Measurements from ENCODE around the gene GPI.
"Not testable (repeated sequence)": the region's sequence is repeated elsewhere in the genome, so short reads cannot be mapped to it uniquely, and the experiment has no call there.

The GPI gene

GRCh38 chr19:34370117-34370516, 5.1 kb downstream of the GPI start:
- no peak for DNase-seq

DNA sequence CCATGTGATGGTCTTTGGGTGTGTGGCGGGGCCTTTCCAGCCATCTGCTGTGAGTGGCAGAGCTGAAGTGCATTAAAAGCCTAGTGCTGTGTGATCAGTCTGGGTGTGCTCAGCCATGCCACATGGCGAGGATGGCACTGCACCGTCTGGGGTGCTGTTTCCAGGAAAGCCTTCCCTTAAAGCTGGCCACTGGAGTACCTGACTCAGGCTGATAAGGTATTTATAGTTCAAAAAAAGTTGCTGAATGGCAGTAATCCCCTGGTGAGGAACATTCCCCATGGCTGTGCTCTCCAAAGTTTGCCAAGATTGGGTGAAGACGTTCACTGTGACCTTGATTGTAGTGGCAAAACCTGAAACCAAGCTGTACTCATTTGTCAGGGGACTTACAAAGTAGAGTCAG, 6.0 kb downstream of the GPI start:
- no peak for DNase-seq

DNA sequence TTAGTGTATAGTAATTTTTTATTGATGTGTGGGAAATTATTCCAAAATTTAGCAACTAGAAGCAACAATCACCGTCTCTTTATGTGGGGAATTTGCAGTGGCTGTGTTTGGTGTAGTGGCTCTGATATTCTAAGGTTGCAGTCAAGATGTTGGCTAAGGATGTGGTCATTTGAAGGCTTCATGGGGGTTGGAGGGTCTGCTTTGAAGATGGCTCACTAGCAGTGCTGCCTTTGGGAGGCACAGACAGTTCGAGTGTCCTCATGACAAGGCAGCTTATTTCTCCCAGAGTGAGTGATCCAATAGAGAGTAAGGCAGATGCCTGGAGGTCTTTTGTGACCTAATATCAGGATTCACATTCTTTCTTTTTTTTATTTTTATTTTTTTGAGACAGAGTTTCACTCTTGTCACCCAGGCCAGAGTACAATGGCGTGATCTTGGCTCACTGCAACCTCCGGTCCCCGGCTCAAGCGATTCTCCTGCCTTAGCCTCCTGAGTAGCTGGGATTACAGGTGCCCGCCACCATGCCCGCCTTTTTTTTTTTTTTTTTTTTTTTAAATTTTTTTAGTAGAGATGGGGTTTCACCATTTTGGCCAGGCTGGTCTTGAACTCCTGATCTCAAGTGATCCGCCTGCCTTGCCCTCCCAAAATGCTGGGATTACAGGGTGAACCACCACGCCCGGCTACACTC, 8.7 kb downstream of the GPI start:
- no peak for DNase-seq

DNA sequence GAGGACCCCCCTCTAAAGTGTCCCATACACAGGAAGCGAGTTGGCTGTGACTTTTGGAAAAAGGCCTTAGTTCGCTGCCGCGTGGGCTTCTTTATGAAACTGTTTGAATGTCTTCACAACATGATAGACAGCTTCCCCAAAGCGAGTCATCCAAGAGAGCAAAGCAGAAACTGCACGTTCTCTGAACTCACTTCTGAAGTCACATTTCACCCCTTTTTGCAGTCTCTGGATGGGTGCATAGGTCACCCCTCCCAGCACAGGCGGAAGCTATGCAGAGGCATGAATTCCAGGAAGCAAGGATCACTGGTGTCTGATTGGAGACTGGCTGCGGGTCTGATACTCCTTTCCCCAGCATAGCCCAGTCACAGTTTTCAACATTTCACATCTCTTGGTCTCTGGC, 10.6 kb downstream of the GPI start:
- DNase-seq, result no peak

GRCh38 chr19:34380639-34381241, 15.7 kb downstream of the GPI start:
- DNase-seq, result no peak

DNA sequence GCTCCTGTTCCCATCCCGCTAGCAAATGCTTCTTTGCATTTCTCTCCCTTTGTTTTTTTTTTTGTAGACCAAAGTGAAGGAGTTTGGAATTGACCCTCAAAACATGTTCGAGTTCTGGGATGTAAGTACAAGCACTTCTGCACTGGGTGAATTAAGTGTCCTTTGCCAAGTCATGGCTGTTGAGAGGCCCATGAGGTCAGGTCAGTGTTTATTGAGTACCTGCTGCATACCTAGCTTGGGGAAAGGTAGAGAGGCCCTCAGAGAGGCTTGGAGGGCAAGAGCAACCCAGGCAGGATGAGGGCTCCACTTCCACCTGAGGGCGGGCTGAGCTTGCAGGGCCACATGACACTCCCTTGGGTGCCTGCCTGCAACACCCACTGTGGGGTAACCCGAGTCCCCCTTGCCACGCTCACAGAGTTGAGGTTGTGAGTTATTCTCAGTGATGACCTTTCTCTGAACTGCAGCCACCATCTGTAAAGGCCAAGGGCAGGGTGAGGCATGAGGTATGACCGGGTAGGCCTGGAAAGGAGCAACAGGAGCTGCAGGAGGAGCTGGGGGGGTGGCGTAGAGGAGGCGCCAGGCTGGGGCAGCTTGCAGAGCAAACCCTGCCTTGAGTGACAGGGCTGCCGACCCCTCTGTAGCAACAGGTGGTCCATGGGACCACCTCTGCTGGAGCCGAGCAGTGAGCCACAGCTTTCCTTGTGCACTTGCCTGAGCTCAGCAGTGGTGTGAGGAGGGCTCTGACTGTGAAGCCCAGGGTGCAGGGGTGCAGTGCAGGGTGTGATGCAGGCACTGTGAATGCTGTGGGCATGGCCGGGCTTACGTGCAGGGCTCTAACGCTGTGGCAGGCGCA, 16.6 kb downstream of the GPI start:
- no peak for DNase-seq

- DNase-seq, result no peak
These were observed 17.5 kb downstream of the GPI start for GRCh38 chr19:34382471-34382870.

DNA sequence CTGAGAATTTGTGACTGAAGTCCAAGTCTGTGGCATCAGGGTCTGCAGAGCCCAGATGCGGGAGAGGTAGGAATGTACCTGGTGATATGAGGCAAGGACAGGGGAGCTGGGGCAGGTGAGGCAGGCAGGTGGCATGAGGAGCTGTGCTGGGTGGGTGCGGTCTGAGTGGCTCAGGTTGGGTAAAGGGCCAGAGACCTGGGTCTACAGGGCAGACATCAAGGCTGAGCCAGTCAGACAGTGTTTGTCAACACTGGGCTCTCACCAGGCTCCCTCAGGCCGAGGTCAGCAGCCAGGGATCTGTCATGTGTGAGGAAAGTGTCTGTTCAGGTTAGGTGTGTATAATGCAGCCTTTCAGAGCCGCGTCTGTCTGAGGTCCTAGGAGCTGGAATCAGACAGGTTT, 18.6 kb downstream of the GPI start:
- no peak for DNase-seq

- no peak for DNase-seq
These were observed 21.8 kb downstream of the GPI start for GRCh38 chr19:34386645-34387445.

- DNase-seq, result no peak
These were observed 22.4 kb downstream of the GPI start for GRCh38 chr19:34387446-34387810.

- DNase-seq, result not testable (repeated sequence)
These were observed 23.7 kb downstream of the GPI start for GRCh38 chr19:34388745-34389144.

- no peak for DNase-seq
These were observed 26.8 kb downstream of the GPI start for GRCh38 chr19:34391813-34392212.

DNA sequence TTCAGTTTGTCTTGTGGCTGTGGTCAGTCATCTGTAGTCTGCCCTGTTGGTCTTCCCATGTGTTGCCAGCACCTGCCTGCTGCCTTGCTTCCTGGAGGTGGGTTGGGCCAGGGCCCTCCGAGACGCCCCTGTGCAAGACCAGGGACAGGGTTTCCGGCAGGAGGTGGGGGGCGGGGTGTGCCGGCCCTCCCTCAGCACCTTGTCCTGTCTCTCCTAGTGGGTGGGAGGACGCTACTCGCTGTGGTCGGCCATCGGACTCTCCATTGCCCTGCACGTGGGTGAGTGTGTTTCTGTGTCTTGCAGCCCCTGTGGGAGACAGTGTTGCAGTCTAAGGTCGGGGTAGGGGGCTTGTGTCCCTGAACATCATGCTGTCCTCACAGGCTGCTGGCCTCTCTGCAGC, 28.0 kb downstream of the GPI start:
- DNase-seq, result no peak

GRCh38 chr19:34393629-34394028, 28.6 kb downstream of the GPI start:
- no peak for DNase-seq

DNA sequence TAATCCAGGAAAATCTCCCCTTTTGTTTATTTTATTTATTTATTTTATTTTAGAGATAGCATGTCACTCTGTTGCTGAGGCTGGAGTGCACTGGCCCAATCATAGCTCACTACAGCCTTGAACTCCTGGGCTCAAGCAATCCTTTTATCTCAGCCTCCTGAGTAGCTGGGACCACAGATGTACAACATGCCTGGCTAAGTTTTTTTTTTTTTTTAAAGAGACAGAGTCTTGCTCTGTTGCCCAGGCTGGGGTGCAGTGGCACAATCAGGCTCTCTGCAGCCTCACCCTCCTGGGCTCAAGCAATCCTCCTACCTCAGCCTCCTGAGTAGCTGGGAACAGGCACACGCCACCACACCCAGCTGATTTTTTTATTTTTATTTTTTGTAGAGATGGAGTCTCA, 32.9 kb downstream of the GPI start:
- no peak for DNase-seq

- DNase-seq, result no peak
These were observed 34.9 kb downstream of the GPI start for GRCh38 chr19:34399886-34400285.

GRCh38 chr19:34400844-34401243, 35.8 kb downstream of the GPI start:
- DNase-seq, result not testable (repeated sequence)

DNA sequence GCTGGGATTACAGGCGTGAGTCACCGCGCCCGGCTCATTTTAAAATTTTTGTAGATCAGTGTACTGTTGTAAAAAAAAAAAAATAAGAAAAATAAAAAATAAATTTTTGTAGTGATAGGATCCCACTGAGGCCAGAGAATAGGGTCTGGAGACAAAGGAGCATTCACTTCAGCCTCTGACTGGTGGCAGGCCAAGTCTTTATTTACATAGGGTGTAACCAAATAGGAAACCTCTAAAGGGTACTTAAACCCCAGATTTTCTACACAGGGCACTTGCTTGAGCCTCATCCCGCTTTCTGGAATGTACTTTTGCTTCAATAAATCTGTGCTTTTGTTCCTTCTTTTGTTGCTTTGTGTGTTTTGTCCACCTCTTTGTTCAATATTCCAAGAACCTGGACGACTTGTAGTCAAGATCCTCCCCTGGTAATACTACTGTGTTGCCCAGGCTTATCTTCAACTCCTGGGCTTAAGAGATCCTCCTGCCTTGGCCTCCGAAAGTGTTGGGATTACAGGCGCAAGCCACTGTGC, 37.1 kb downstream of the GPI start:
- no peak for DNase-seq

DNA sequence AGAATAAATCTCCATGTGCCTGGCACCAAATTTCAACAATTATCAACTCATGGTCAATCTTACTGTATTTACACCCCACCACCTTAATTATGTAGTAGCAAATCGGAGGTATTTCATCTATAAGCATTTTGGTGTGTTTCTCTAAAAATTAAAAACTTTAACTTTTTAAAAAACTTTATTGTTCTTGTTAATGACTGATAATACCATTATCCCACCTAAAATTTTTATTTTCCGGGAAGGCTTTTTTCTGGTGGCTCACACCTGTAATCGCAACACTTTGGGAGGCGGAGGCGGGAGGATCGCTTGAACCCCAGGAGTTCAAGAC, 38.8 kb downstream of the GPI start:
- no peak for DNase-seq

- peak; percentile 95 for DNase-seq
These were observed 39.3 kb downstream of the GPI start, which contains the start of gene PDCD2L for GRCh38 chr19:34404109-34404909. Gene PDCD2L, plus strand, starts transcription at chr19:34404399. Its CDS starts 32 bp downstream, at chr19:34404431.

GRCh38 chr19:34405892-34406660, 41.1 kb downstream of the GPI start:
- no peak for DNase-seq

Measured in activated CD4-positive, alpha-beta T cell treated with anti-CD3 and anti-CD28 coated beads, Interleukin-10, Interleukin-2, amounts not matched to agents 100 ng/mL and 50 ng/mL, durations not matched to agents 16 hours and 8 hours (primary cell).